OCI-M1 (cell line): ENCODE data around the gene GOLGA1.
"Not testable (repeated sequence)": the region's sequence is repeated elsewhere in the genome, so short reads cannot be mapped to it uniquely, and the experiment has no call there.

Source experiments
- DNase-seq: peaks from one replicate; lab custom pipeline; 2025; lab: John Stamatoyannopoulos, UW

Gene GOLGA1, protein sequence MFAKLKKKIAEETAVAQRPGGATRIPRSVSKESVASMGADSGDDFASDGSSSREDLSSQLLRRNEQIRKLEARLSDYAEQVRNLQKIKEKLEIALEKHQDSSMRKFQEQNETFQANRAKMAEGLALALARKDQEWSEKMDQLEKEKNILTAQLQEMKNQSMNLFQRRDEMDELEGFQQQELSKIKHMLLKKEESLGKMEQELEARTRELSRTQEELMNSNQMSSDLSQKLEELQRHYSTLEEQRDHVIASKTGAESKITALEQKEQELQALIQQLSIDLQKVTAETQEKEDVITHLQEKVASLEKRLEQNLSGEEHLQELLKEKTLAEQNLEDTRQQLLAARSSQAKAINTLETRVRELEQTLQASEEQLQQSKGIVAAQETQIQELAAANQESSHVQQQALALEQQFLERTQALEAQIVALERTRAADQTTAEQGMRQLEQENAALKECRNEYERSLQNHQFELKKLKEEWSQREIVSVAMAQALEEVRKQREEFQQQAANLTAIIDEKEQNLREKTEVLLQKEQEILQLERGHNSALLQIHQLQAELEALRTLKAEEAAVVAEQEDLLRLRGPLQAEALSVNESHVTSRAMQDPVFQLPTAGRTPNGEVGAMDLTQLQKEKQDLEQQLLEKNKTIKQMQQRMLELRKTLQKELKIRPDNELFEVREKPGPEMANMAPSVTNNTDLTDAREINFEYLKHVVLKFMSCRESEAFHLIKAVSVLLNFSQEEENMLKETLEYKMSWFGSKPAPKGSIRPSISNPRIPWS

DNA sequence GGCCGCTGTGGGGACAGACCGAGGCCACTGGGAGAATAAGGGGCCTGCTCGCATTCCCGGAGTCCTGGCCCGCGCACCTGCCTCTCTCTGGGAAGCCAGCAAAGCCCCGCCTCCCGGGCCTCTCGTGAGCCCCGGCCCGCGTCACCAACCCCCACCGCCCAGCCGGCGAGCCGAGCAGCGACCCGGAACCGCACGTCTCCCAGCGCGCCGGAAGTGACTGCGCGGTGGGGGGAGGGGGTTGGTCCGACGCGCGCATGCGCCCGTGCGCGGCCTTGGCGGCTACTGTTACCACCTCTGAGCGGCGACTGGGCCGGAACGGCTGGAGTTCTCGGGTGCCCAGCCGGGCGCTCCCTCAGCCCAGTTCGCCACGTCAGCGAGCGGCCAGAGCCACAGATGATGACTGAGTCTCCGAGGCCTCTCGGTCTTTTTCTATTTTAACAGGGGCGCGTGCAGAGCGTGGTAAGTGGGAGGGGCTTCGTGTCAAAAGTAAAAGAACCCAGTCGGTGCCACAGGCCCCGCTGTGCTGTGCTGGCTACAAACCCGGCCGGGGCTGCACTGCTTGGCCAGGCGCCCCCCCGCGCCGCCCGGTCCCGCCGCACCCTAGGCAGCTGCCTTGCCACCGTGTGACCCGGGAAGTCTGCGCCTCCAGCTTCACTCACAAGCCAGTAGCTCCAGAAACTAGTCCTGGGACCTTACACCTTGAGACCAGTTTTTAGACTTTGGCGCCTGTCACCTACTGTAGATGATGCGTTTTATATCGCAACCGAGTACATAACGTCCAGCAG lies at the start of gene GOLGA1:
Gene GOLGA1 (minus strand): TSS at position 190 of the 785 bp plus-strand sequence. CDS start 2,372 bp downstream, outside the sequence.
- DNase-seq: peak; percentile 98

DNA sequence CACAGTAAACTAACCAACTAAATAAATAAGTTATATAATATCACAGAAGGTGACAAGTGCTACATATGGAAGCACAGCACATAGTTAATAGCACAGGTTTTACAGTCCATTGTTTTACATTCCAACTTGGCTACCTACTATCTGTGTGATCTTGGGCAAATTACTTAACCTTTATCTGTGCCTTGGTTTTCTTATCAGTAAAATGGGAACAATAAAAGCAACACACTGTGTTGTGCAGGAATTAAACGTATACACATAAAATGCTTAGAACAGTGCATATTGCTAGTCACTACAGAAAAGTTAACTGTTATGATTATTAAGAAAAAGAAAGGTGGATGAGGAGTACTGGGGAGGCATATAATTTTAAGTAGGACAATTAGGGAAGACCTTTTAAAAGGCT lies 42.8 kb upstream of the GOLGA1 start:
- DNase-seq: no peak

DNA sequence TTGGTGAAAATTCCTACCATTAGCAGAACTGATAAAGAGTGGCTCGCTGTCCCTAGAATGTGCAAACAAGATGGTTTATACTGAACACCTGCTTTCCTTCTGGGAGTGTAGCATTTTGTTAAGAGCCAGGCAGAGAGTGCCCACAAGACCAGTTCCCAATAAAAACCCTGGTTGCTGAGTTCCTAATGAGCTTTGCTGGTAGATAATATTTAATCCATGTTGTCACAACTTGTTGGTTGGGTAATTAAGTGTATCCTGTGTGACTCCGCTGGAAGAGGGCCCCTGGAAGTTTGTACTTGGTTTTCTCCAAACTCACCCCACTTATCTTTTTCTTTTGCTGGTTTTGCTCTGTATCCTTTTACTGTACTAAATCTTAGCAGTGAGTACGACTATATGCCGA lies 39.5 kb upstream of the GOLGA1 start:
- no peak for DNase-seq

DNA sequence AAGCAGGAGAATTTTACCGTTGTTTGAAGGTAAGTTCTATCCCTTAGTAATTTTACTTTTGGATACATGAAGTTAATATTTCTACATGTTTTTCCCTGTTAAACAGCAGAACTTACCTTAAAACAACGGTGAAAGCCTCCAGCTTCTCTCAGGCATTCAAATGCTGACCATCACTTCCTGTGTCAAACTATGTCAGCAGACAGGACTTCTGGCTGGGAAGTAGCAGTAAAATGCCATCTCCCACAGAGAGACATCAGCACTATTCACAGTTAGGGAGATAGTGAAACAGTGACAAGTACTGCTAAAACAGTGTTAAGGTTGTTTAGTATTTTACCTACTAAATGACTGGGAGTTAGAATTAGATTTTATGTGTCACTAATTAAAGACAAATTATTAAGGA lies 34.2 kb upstream of the GOLGA1 start:
- DNase-seq: peak; percentile 29

DNA sequence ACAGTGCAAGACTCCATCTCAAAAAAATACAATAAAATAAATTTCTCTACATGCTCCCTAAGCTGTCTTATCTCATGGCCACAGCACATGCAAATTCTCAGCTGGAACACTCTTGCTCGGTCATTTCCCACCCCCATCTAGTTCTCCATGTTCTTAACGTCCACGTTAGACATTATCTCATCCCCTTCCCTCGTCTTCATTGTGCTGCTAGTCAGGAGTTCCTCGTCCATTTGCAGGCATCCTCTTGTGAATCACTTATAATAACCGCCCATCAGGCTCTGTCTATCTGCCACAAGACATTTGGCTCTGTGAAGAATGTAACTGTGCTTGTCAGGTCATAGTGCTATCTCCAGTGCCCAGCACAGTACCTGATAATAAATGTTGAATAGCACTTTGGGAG lies 32.9 kb upstream of the GOLGA1 start:
- peak; percentile 78 for DNase-seq

DNA sequence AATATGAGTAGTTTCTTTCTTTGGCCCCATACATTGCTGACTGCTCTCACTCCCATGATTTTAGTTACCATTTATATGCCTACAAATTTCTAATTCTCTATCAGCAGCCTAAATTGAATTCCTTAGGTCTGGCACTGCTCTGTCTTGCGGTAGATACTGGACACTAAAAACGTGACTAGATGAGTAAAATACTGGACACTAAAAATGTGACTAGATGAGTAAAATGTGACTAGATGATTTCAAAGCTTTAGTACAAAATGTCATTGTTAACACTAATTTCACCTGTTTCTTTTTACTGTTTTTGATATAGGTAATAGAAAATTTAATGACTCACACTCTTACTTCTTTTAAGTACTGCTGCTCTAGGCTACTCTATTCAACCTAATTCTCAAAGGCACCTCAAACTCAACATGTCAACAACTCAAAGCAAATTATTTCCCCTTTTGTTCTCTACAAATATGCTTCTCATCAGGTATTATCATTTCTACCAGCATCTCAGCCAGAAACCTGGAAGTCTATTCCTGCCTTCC lies 31.4 kb upstream of the GOLGA1 start:
- DNase-seq: no peak

DNA sequence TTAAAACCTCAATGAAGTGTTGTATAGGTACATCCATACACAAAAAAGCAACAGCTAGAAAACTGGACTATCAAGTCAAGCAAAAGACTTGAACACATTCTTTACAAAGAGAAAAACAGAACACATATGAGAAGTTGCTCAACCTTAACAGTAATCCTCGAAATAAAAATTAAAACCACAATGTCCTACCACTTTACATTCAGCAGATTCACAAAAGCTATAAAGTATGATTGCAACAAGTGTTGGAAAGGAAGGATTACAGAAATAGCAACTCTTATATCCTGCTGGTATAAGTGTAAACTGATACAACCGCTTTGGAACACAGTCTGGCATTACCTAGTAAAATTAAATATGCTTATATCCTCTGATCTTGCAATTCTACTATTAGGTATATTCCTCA lies 28.5 kb upstream of the GOLGA1 start:
- no peak for DNase-seq

DNA sequence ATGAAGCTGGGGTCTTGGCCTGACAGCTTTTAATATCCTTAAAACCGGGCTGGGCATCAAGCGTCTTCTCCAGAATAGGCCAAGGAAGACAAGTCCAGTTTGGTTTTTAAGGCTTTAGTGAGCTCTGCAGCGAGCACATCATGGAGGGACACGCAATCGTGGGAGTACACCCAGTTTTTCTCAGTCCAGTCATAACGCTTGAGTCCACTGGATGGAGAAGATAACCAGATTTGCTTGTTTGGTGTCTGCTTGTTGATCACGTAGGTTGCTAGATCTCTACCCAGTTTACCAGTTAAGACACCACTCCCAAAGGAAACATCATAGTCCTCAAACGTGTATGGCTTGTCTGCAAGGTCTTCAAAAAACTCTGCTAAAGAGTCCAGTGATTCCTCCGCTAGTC lies 27.4 kb upstream of the GOLGA1 start:
- no peak for DNase-seq

DNA sequence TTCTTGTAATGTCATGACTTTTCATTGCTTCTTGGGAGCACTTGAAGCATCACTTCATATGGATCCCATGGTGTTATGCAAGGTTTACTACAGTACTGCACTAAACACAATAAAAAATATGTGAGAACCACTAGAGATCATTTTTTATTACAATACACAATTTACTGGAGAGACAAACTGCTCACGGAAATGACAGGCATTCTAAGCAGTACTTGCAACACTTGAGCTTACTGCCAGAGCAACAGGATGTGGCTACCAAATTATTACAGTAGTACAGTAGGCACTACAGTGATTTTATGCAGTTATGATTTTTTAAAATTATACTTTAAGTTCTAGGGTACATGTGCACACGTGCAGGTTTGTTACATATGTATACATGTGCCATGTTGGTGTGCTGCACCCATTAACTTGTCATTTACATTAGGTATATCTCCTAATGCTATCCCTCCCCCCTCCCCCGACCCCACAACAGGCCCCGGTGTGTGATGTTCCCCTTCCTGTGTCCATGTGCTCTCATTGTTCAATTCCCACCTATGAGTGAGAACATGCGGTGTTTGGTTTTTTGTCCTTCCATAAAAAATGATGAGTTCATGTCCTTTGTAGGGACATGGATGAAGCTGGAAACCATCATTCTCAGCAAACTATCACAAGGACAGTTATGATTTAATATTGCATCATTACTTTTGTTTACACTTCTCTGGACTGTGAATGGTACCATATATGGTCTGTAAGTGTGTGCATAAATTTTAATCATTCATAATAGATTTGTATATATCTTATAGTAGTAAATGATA lies 25.1 kb upstream of the GOLGA1 start:
- DNase-seq: peak; percentile 60

DNA sequence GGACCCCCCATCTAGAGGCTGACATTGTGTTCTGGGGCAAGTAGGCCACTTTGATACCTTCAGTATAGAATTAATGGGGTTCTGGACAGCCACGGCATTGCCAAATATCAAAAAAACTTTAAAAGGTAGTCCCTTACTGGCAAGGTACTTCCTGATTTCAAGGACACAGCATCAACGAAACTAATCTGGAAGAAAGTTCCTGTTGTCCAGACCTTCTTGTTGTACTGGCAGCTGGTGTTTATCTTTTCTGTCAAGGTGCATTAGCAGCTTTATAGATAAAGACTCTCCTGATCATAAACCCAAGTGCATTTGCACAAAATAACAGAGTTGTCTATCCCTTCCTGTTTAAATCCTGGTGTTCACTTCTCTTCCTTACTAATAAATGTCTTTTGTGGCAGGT lies 23.7 kb upstream of the GOLGA1 start:
- DNase-seq: peak; percentile 82

DNA sequence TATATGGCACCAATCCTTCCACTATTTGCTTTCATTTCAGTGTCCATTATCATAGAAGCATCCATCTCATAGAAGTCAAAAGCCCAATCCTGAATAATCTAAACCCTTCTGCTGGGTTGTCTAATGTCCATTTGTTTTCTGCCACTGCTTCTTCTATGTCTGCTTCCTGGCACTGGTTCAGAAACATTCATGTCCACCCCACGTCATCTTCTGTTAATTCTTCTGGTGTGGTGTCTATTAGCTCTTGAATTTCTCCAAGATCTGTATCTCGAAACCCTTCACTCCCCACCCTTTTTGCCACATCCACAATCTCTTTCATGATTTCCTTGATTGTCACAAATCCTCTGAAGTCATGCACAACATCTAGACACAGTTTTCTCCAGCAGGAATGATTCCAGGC lies 23.2 kb upstream of the GOLGA1 start:
- no peak for DNase-seq

DNA sequence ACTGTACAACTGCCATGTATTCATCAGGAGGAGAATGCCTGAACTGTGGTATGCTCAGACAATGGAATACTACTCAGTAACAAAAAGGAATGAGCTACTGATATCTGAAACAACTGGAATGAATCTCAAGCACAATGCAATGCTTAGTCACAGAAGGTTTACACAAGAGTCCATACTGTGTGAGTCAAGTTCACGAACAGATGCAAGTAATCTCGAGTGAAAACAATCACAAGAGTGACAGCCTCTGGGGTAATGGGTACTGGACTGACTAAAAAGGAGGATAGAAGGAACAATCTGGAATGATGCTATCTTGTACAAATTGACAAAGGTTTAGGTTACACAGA lies 19.5 kb upstream of the GOLGA1 start:
- no peak for DNase-seq

DNA sequence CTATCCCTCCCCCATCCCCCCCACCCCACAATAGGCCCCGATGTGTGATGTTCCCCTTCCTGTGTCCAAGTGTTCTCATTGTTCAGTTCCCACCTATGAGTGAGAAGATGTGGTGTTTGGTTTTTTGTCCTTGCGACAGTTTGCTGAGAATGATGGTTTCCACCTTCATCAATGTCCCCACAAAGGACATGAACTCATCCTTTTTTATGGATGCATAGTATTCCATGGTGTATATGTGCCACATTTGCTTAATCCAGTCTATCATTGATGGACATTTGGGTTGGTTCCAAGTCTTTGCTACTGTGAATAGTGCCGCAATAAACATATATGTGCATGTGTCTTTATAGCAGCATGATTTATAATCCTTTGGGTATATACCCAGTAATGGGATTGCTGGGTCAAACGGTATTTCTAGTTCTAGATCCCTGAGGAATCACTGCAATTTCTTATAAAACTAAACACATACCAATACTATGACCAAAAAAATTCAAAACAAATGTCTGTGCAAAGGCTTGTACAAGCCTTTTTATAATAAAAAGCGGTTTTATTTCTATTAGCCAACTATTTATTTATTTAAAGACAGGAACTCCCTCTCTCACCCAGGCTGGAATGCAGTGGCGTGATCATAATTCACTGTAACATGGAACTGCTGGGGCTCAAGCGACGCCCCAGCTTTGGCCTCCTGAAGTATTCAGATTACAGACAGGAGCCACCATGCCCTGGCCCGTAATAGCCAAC lies 19.0 kb upstream of the GOLGA1 start:
- DNase-seq: not testable (repeated sequence)

DNA sequence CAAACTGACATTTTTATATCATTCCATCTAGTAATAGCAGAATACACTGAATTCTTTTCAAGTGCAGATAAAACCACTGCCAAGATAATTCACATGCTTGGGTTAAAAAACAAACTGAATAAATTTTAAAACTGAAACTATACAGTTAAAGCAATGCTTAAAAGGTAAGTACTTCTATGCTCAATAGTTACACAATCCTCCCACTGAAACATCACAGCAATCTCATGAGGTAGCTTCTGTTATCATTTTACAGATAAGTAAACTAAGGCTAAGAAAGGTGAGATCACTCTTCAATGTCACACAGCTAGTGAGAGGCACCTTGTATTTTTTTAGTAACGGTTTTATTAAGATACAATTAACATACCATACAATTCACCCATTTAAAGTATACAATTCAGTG lies 13.4 kb upstream of the GOLGA1 start:
- DNase-seq: no peak

DNA sequence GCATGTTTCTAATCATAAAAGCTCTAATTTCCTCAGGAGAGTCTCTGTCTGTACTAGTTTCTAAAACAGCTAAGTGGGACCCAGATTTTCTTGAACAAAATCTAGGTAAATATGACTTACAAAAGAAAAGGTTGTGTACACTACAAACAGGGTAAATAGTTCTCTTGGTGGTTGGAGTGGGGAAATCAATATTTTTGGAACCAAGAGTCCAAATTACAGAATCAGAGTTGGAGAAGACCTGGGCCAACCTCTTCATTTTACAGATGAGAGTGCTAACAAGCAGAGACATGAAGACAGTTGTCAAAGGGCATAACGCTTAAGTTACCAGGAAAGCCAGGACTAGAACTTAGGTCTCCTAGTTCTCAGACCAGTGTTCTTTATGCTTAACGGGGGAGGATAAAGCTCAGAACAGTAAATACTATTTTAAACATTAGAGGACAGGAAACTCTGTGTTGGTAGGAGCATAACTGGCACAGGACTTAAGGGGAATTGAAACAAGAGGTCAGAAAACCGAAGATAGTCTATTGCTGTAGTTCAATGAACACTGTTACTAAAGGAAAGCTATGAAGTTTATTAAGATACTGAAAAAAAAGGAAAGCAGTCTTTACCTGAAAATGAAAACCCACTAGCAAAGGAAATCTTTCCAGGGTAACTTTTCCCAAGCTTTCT lies 9.3 kb upstream of the GOLGA1 start:
- no peak for DNase-seq

DNA sequence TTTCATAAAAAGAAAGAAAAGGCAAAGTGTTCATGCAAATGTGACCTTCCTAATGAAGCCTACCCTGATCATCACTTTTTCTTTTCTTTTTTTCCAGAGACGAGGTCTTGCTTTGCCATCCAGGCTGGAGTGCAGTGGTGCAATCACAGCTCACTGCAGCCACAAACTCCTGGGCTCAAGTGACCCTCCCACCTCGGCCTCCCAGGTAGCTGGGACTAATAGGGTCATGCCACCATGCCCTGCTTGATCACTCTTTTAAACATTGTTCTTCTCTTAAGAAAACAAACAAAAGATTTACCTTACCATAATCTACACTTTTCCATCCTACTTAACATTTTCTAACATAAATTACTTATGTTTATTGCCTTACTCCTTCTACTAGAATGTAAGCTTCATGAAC lies 8.5 kb upstream of the GOLGA1 start:
- no peak for DNase-seq

DNA sequence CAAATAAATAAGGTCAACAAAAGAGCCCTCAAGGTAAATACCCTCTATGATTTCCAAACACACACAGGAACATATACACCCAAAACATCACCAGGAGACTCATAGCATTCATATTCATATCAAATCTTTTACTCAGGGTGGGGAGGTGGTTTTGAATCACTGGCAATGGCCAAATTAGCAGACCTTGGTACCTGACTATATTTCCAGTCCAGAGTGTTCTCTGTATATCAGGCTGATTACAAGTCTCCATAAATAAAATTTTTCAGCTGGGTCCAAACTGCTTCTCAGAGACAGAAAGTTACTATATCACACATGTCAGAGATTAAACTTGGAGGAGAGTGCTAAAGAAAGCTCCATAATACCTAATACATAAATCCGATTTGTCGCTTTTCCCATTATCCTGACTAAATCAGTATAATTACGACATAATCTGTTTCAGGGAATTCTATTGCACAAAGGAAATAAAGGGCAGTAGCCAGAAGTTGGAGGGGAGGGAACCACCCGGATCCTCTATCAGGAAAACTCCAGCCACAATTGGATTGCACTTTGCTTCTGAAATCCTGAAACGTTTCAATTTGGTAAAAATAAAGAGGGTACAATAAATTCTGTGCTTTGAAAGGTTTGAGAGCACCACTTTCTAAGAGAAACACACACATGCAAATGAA lies 7.0 kb upstream of the GOLGA1 start:
- no peak for DNase-seq

DNA sequence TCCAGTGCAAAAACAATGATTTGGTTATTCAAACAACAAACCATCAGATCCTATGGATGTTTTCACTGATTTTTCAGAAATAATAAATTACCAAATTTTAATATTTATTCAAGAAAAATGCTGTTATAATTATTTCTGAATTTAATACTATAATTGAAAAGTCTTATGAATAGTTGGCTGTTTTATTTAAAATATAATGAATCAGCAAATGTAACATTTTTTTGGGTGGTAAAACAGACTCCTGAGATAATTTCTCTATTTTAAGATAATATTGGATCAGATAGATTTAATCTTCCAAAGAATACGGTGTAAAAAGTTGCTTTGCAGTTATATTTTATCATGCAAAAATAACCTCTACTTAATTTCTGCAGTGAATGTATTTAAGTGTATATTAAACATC lies 5.3 kb upstream of the GOLGA1 start:
- DNase-seq: no peak

DNA sequence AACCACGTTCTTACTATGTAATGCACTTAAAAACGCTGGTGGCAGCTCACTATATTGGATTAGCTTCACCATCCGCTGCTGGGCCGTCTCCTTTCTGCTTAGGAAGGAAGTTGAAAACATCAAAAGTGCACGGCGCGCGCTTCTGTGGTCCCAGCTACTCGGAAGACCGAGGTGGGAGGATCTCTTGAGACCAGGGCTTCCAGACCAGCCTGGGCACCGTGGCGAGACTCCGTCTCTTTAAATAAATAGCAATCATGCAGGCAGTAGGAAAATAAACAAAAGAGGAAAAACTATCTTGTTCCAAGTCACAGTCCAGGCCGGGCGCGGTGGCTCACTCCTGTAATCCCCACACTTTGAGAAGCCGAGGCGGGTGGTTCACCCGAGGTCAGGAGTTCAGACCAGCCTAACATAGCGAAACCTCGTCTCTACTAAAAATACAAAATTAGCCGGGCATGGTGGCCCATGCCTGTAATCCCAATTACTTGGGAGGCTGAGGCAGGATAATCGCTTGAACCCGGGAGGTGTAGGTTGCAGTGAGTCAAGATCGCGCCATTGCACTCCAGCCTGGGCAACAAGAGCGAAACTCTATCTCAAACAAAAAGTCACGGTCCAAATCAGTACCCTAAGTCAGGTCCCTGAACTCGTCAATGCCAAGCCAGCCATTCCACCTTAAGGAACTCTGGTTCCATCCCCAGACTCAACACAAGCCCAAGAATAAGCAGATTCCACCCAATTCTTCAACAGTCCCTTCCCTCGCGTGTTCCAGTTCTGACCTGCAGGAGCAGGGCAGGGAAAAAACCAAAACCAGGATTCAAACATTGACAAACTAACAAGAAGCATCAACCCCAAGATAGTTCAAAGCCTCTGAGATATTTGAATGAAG lies 1.0 kb upstream of the GOLGA1 start:
- DNase-seq: peak; percentile 83
